ENCODE data around the gene CALML5.

The CALML5 gene

GRCh38 chr10:5534051-5534821 lies 34.9 kb upstream of the CALML5 start:
- in situ Hi-C loops (cut with HindIII; ENCODE audit: low sequenced_read_pairs) = no loop called here
- no peak overlapping the region for H3K4me3 ChIP-seq (ENCODE audit: low read depth, low read length)
- no peak for DNase-seq (ENCODE audit: low read depth, low spot score)
- TF ChIP-seq CTCF (IDR thresholded peaks at IDR 0.05; ENCODE audit: low read depth, low read length) = no peak

GRCh38 chr10:5533098-5533731 lies 33.8 kb upstream of the CALML5 start:
- in situ Hi-C loops (cut with HindIII; ENCODE audit: low sequenced_read_pairs) = no loop called here
- no peak for TF ChIP-seq CTCF (IDR thresholded peaks at IDR 0.05; ENCODE audit: low read depth, low read length)
- H3K4me3 ChIP-seq (ENCODE audit: low read depth, low read length) = no peak overlapping the region
- no peak for DNase-seq (ENCODE audit: low read depth, low spot score)

GRCh38 chr10:5532618-5533097 lies 33.3 kb upstream of the CALML5 start:
- no peak for DNase-seq (ENCODE audit: low read depth, low spot score)
- TF ChIP-seq CTCF (IDR thresholded peaks at IDR 0.05; ENCODE audit: low read depth, low read length) = no peak
- H3K4me3 ChIP-seq (ENCODE audit: low read depth, low read length) = no peak overlapping the region
- in situ Hi-C loops (cut with HindIII; ENCODE audit: low sequenced_read_pairs) = no loop called here

GRCh38 chr10:5532307-5532605 lies 32.9 kb upstream of the CALML5 start:
- TF ChIP-seq CTCF (IDR thresholded peaks at IDR 0.05; ENCODE audit: low read depth, low read length) = no peak
- in situ Hi-C loops (cut with HindIII; ENCODE audit: low sequenced_read_pairs) = no loop called here
- no peak overlapping the region for H3K4me3 ChIP-seq (ENCODE audit: low read depth, low read length)
- DNase-seq (ENCODE audit: low read depth, low spot score) = no peak

GRCh38 chr10:5531558-5532306 lies 32.4 kb upstream of the CALML5 start:
- TF ChIP-seq CTCF (IDR thresholded peaks at IDR 0.05; ENCODE audit: low read depth, low read length) = no peak
- in situ Hi-C loops (cut with HindIII; ENCODE audit: low sequenced_read_pairs) = no loop called here
- DNase-seq (ENCODE audit: low read depth, low spot score) = no peak
- H3K4me3 ChIP-seq (ENCODE audit: low read depth, low read length) = no peak overlapping the region

GRCh38 chr10:5530846-5531557 lies 31.6 kb upstream of the CALML5 start:
- no peak for TF ChIP-seq CTCF (IDR thresholded peaks at IDR 0.05; ENCODE audit: low read depth, low read length)
- in situ Hi-C loops (cut with HindIII; ENCODE audit: low sequenced_read_pairs) = no loop called here
- H3K4me3 ChIP-seq (ENCODE audit: low read depth, low read length) = no peak overlapping the region
- DNase-seq (ENCODE audit: low read depth, low spot score) = no peak
